Measurements from ENCODE around the gene CENPVL1.

CENPVL1 gene

DNA sequence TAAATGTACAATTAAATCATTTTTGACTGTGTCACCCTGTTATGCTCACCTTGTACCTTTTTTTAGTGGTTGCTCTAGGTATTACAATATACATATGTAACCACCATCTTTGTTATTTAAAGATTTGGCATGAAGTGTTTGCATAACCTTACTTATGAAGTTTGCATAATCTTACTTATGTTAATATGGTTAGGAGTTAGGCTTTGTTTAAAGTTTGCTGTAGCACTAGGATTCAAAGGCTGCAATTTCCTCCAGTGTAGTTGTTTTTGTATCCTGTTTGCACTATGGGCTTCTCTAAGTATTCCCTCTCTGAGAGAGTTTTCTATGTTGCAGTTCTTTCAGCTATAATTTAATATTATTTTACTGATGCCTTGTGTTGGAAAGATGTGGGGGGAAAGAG is 17.9 kb downstream of the CENPVL1 start:
- no peaks in the 10 kb centered on the region for H3K9me3 Mint-ChIP-seq
- H3K4me3 Mint-ChIP-seq: no peak overlapping the region
- no peak overlapping the region for H3K27ac Mint-ChIP-seq
- TF ChIP-seq, protein P1, sequence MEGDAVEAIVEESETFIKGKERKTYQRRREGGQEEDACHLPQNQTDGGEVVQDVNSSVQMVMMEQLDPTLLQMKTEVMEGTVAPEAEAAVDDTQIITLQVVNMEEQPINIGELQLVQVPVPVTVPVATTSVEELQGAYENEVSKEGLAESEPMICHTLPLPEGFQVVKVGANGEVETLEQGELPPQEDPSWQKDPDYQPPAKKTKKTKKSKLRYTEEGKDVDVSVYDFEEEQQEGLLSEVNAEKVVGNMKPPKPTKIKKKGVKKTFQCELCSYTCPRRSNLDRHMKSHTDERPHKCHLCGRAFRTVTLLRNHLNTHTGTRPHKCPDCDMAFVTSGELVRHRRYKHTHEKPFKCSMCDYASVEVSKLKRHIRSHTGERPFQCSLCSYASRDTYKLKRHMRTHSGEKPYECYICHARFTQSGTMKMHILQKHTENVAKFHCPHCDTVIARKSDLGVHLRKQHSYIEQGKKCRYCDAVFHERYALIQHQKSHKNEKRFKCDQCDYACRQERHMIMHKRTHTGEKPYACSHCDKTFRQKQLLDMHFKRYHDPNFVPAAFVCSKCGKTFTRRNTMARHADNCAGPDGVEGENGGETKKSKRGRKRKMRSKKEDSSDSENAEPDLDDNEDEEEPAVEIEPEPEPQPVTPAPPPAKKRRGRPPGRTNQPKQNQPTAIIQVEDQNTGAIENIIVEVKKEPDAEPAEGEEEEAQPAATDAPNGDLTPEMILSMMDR (IDR thresholded peaks at IDR 0.05; ENCODE audit: unreplicated experiment in 3 of 3): no peak
- H3K36me3 Mint-ChIP-seq (ENCODE audit: low read depth): no peaks in the 10 kb centered on the region
- H3K27me3 Mint-ChIP-seq (ENCODE audit: low read depth): peaks cover 4% of the 10 kb centered on the region
- no peaks in the 10 kb centered on the region for H3K4me1 Mint-ChIP-seq

DNA sequence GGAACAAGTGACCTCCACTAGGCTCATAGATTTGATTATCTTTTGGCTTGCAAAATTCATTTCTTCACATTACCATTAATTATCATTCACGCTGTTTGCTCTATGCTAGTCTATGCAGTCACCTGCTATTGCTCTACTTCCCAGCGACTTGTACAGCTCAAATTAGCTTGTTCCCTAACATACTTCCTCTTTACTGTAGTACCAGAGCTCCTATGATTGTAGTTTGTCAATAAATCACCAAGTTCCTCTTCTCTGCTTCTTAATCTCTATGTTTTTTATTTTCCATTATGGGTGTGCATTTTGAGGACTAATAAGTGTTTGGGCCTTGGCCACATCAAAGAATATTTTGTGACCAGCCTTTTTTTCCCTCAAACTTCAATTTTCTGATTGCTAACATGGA is 26.8 kb downstream of the CENPVL1 start:
- H3K4me1 Mint-ChIP-seq: no peaks in the 10 kb centered on the region
- H3K36me3 Mint-ChIP-seq (ENCODE audit: low read depth): no peaks in the 10 kb centered on the region
- no peak overlapping the region for H3K4me3 Mint-ChIP-seq
- TF ChIP-seq, protein P1 (IDR thresholded peaks at IDR 0.05; ENCODE audit: unreplicated experiment in 3 of 3): no peak
- peaks cover 6% of the 10 kb centered on the region for H3K9me3 Mint-ChIP-seq
- H3K27me3 Mint-ChIP-seq (ENCODE audit: low read depth): peaks cover 26% of the 10 kb centered on the region
- no peak overlapping the region for H3K27ac Mint-ChIP-seq

DNA sequence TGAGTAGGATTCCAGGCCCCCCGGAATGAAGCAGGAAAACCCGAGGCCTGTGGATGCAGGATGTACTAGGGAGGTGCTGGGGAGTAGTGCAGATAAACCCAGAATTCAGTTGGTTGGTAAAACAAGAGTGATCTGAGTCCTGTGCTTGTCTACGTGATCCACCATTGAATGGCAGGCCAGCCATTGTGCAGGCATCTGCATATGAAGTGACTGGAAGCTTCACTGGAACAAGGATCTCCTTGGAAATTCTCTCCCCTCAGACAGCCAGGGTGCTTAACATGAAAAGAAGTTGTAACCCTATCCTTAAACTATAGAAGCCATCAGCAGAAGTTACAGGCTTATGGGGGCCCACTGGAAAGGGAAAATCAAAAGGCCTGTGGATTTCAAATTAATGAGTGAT is 32.3 kb downstream of the CENPVL1 start:
- H3K4me1 Mint-ChIP-seq: peaks cover 23% of the 10 kb centered on the region

DNA sequence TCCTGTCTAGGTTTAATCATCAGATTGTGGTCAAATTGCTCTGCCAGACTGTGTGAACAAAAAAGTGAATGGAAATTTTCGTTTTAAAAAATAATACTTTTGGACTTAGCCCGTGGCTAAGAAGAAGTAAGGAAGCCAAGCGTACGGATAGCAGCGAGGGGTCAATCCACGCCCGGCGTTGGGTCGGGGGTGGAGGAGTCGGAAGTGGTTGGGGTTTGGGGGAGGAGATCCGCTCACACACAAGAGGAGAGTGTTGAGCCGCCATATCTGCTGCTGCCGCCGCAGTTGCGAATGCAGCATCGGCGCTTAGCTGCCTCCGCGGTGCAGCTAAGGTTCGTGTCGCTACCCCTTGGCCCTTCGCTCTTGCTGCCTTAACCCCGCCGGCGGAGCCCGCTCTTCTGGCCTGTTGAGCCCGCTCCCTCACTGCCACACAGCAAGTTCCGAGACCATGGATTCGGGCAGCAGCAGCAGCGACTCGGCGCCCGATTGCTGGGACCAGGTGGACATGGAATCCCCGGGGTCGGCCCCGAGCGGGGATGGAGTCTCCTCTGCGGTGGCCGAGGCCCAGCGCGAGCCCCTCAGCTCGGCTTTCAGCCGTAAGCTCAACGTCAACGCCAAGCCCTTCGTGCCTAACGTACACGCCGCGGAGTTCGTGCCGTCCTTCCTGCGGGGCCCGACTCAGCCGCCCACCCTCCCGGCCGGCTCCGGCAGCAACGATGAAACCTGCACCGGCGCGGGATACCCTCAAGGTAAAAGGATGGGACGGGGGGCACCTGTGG is 33.1 kb downstream of the CENPVL1 start, which contains the start of gene GSPT2:
TSS of gene GSPT2 (plus strand) at position 264 of the 779 bp plus-strand sequence. CDS start at position 449, 185 bp downstream.
- peak within 1 kb of the TSS; percentile 89 to 92 (median 90) for H3K4me3 Mint-ChIP-seq
- H3K9me3 Mint-ChIP-seq: peaks cover 28% of the 10 kb centered on the region

More for the DNA sequence above, 32.3 kb downstream of the CENPVL1 start:
- Mint-ChIP-seq H3K36me3 (ENCODE audit: low read depth) (peaks cover 35% of the 10 kb centered on the region), H3K27ac (peak overlapping the region; percentile 83 to 94 (median 94)), H3K4me3 (peak overlapping the region; percentile 89 to 92 (median 90)), H3K9me3 (peaks cover 28% of the 10 kb centered on the region), H3K27me3 (ENCODE audit: low read depth) (peaks cover 23% of the 10 kb centered on the region)
- TF ChIP-seq, protein P1 (IDR thresholded peaks at IDR 0.05; ENCODE audit: unreplicated experiment in 3 of 3): no peak

DNA sequence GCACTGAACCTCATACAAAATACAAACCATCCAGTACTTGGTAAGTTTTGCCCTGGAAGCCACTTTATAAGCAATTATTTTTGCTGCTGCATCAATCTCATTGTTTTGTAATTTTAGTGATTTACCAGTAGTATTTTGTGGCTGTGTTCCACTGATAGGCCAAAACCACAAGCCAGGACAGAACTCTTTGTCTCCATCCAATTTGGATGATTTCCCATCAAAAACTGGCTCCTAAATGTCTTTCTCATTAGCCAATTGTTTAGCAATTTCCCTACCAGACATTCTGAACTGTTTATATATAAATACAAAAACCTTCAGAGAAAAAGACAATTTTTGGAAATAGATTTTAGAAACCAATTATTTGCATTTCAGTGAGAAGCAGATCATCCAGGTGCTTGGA is 37.4 kb downstream of the CENPVL1 start:
- Mint-ChIP-seq H3K4me1 (peaks cover 23% of the 10 kb centered on the region), H3K4me3 (no peak overlapping the region), H3K27me3 (ENCODE audit: low read depth) (peaks cover 5% of the 10 kb centered on the region), H3K36me3 (ENCODE audit: low read depth) (peaks cover 35% of the 10 kb centered on the region), H3K27ac (no peak overlapping the region), H3K9me3 (peaks cover 34% of the 10 kb centered on the region)
- TF ChIP-seq, protein P1 (IDR thresholded peaks at IDR 0.05; ENCODE audit: unreplicated experiment in 3 of 3): no peak

More for the DNA sequence above, 33.1 kb downstream of the CENPVL1 start, which contains the start of gene GSPT2:
- Mint-ChIP-seq H3K4me1 (peaks cover 23% of the 10 kb centered on the region), H3K27ac (peak within 1 kb of the TSS; percentile 83 to 94 (median 94)), H3K36me3 (ENCODE audit: low read depth) (peaks cover 35% of the 10 kb centered on the region), H3K27me3 (ENCODE audit: low read depth) (peaks cover 15% of the 10 kb centered on the region)
- TF ChIP-seq, protein P1 (IDR thresholded peaks at IDR 0.05; ENCODE audit: unreplicated experiment in 3 of 3): no peak

Data from nephron (organoid).